Measurements from ENCODE around the gene CCDC18. TPM values are rescaled to one million over a fixed set of nuclear protein-coding genes. Genes with fewer than 3 reads are reported as not detected.
A peak's percentile ranks its signal among the peaks of the same experiment; 100 is the strongest.

The CCDC18 gene
- polyA plus RNA-seq, 3 donors, result 2.8 to 5.9 (median 4.4) TPM

GRCh38 chr1:93317207-93317606 lies 136.7 kb downstream of the CCDC18 start:
- Histone ChIP-seq H3K9me3 (replicated peaks in 1 of 2; ENCODE audit: control insufficient read depth in 1 of 2, insufficient read depth in 1 of 2, low read length in 2 of 2) (no peaks in the 10 kb centered on the region), H2AFZ (ENCODE audit: insufficient read depth, low read depth, low read length, poor library complexity, severe bottlenecking) (no peak overlapping the region), H3K4me1 (ENCODE audit: control insufficient read depth in 1 of 2, insufficient read depth in 2 of 2, low read length in 2 of 2) (peaks cover 12 to 13% of the 10 kb centered on the region in 2 donors), H3K27ac (ENCODE audit: low read depth in 1 of 2, low read length in 2 of 2) (peak overlapping the region in 1 of 2 donors; percentile 38), H3K9ac (ENCODE audit: insufficient read depth, low read length, poor library complexity, severe bottlenecking) (no peak overlapping the region), H3K36me3 (replicated peaks in 1 of 2; ENCODE audit: control insufficient read depth in 1 of 2, insufficient read depth in 2 of 2, low read length in 2 of 2) (no peaks in the 10 kb centered on the region), H3K4me3 (replicated peaks in 1 of 3; ENCODE audit: low read depth in 2 of 3, low read length in 3 of 3) (no peak overlapping the region), H4K20me1 (ENCODE audit: insufficient read depth, low read length) (no peaks in the 10 kb centered on the region), H3K27me3 (ENCODE audit: control insufficient read depth in 2 of 2, insufficient read depth in 2 of 2, low read length in 2 of 2) (no peaks in the 10 kb centered on the region), H3K4me2 (replicated peaks; ENCODE audit: extremely low read depth, low read length, poor library complexity, severe bottlenecking) (peak overlapping the region; percentile 17), H3K79me2 (ENCODE audit: insufficient read depth, low read length) (no peaks in the 10 kb centered on the region)
- WGBS (ENCODE audit: insufficient coverage), result 0% methylated on average over 2 of the region's 2 CpGs
- TF ChIP-seq, protein P1, sequence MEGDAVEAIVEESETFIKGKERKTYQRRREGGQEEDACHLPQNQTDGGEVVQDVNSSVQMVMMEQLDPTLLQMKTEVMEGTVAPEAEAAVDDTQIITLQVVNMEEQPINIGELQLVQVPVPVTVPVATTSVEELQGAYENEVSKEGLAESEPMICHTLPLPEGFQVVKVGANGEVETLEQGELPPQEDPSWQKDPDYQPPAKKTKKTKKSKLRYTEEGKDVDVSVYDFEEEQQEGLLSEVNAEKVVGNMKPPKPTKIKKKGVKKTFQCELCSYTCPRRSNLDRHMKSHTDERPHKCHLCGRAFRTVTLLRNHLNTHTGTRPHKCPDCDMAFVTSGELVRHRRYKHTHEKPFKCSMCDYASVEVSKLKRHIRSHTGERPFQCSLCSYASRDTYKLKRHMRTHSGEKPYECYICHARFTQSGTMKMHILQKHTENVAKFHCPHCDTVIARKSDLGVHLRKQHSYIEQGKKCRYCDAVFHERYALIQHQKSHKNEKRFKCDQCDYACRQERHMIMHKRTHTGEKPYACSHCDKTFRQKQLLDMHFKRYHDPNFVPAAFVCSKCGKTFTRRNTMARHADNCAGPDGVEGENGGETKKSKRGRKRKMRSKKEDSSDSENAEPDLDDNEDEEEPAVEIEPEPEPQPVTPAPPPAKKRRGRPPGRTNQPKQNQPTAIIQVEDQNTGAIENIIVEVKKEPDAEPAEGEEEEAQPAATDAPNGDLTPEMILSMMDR (IDR thresholded peaks at IDR 0.05), result no peak
- H3K36me3 Mint-ChIP-seq, result peaks cover 3 to 4% of the 10 kb centered on the region in 2 donors
- DNase-seq, result peak; percentile 61 to 80 (median 75)
- peaks cover 14% of the 10 kb centered on the region for H3K4me1 Mint-ChIP-seq
- no peaks in the 10 kb centered on the region for H3K9me3 Mint-ChIP-seq
- H3K27ac Mint-ChIP-seq, result peak overlapping the region in 5 of 7 donors; percentile 15 to 66 (median 34)
- intact Hi-C loops (cut with micrococcal nuclease), result no loop called here
- H3K4me3 Mint-ChIP-seq, result no peak overlapping the region
- H3K27me3 Mint-ChIP-seq (ENCODE audit: low read depth in 3 of 3), result peaks cover 0 to 4% (median 0%) of the 10 kb centered on the region in 3 donors

DNA sequence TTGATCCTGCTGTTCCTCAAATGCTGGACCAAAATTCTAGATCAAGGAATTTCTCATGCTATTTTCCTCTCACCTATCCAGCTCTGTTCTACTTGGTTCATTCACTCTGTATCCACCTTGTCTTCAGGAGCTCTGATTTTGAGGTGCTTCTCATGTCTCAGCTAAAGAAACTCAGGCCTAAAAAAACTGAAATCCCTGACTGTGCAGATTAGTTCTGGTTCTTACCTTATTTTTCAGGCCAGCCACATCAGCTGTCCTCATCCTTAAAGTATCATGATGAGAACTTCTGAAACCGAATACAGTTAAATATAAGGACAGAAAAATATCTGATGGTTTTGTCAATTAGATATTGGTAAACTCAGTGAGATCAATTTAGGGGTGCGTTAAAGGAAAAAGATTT lies 137.4 kb downstream of the CCDC18 start:
- no peaks in the 10 kb centered on the region for H3K36me3 ChIP-seq (replicated peaks in 1 of 2; ENCODE audit: control insufficient read depth in 1 of 2, insufficient read depth in 2 of 2, low read length in 2 of 2)
- no peaks in the 10 kb centered on the region for H3K27me3 ChIP-seq (ENCODE audit: control insufficient read depth in 2 of 2, insufficient read depth in 2 of 2, low read length in 2 of 2)
- no peak for DNase-seq
- H3K79me2 ChIP-seq (ENCODE audit: insufficient read depth, low read length), result no peaks in the 10 kb centered on the region
- H3K4me3 ChIP-seq (replicated peaks in 1 of 3; ENCODE audit: low read depth in 2 of 3, low read length in 3 of 3), result no peak overlapping the region
- H3K9me3 ChIP-seq (replicated peaks in 1 of 2; ENCODE audit: control insufficient read depth in 1 of 2, insufficient read depth in 1 of 2, low read length in 2 of 2), result no peaks in the 10 kb centered on the region
- no peaks in the 10 kb centered on the region for H4K20me1 ChIP-seq (ENCODE audit: insufficient read depth, low read length)
- no peak overlapping the region for H3K9ac ChIP-seq (ENCODE audit: insufficient read depth, low read length, poor library complexity, severe bottlenecking)
- H3K27ac ChIP-seq (ENCODE audit: low read depth in 1 of 2, low read length in 2 of 2), result no peak overlapping the region
- no peak overlapping the region for H2AFZ ChIP-seq (ENCODE audit: insufficient read depth, low read depth, low read length, poor library complexity, severe bottlenecking)
- TF ChIP-seq, protein P1 (IDR thresholded peaks at IDR 0.05), result no peak
- Mint-ChIP-seq H3K9me3 (no peaks in the 10 kb centered on the region), H3K4me3 (no peak overlapping the region), H3K27ac (peak overlapping the region in 1 of 7 donors; percentile 19), H3K36me3 (peaks cover 3 to 4% of the 10 kb centered on the region in 2 donors), H3K4me1 (peaks cover 14% of the 10 kb centered on the region), H3K27me3 (ENCODE audit: low read depth in 3 of 3) (peaks cover 0 to 4% (median 0%) of the 10 kb centered on the region in 3 donors)
- WGBS (ENCODE audit: insufficient coverage), result 100% methylated on average over 1 of the region's 2 CpGs
- intact Hi-C loops (cut with micrococcal nuclease), result no loop called here
- peaks cover 12 to 13% of the 10 kb centered on the region in 2 donors for H3K4me1 ChIP-seq (ENCODE audit: control insufficient read depth in 1 of 2, insufficient read depth in 2 of 2, low read length in 2 of 2)
- H3K4me2 ChIP-seq (replicated peaks; ENCODE audit: extremely low read depth, low read length, poor library complexity, severe bottlenecking), result no peak overlapping the region
